ENCODE measurements around the gene C1QL1.

- TF ChIP-seq EZH2 (IDR thresholded peaks at IDR 0.05; ENCODE audit: borderline replicate concordance, insufficient read depth, low read length, poor library complexity, severe bottlenecking) (no peak), MXI1 (conservative IDR thresholded peaks at IDR 0.05; ENCODE audit: poor library complexity, severe bottlenecking) (no peak), REST (IDR thresholded peaks at IDR 0.05; ENCODE audit: borderline replicate concordance) (no peak), POLR2AphosphoS5 (IDR thresholded peaks at IDR 0.05) (no peak), EP300 (conservative IDR thresholded peaks at IDR 0.05; ENCODE audit: poor library complexity, severe bottlenecking) (no peak)
- TF ChIP-seq, protein P1, sequence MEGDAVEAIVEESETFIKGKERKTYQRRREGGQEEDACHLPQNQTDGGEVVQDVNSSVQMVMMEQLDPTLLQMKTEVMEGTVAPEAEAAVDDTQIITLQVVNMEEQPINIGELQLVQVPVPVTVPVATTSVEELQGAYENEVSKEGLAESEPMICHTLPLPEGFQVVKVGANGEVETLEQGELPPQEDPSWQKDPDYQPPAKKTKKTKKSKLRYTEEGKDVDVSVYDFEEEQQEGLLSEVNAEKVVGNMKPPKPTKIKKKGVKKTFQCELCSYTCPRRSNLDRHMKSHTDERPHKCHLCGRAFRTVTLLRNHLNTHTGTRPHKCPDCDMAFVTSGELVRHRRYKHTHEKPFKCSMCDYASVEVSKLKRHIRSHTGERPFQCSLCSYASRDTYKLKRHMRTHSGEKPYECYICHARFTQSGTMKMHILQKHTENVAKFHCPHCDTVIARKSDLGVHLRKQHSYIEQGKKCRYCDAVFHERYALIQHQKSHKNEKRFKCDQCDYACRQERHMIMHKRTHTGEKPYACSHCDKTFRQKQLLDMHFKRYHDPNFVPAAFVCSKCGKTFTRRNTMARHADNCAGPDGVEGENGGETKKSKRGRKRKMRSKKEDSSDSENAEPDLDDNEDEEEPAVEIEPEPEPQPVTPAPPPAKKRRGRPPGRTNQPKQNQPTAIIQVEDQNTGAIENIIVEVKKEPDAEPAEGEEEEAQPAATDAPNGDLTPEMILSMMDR (IDR thresholded peaks at IDR 0.05; ENCODE audit: poor library complexity, severe bottlenecking) = no peak
Measured at GRCh38 chr17:44922746-44923470, 45.2 kb downstream of the C1QL1 start.

Measured in neural cell (in vitro differentiated cells).